Measurements from ENCODE around the gene CFAP410.

The CFAP410 gene

DNA sequence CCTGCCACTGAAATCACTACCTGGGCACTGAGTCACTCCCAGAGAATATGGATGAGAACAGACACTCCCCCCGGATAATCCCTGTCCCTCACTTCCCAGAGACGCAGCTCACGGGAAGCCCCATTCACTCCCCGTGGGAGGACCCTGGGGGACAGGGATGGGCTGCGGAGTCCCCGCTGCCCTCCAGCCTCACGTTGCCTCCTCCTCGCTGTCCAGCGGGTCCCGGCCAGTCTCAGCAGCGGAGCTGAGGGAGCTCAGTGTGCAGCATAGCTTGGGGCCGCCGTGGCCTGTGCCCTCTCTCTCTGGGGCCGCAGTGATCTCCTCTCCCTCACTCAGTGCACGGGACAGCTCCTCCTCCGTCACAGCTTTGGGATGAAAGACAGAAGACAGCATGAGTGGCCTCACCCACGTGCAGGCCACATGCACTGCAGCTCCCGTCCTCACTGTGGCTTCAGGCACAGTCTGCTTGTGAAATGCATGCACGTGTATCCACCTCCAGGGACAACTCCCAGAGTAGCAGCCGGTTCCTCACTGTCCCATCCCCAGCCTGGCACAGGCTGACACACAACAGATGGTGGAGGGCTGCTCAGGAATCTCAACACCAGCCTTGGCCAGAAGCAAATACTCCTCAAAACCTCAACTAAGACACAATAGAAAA, 7.4 kb downstream of the CFAP410 start:
- DNase-seq (ENCODE audit: low read depth in 3 of 3, low spot score in 1 of 3) = no peak

DNA sequence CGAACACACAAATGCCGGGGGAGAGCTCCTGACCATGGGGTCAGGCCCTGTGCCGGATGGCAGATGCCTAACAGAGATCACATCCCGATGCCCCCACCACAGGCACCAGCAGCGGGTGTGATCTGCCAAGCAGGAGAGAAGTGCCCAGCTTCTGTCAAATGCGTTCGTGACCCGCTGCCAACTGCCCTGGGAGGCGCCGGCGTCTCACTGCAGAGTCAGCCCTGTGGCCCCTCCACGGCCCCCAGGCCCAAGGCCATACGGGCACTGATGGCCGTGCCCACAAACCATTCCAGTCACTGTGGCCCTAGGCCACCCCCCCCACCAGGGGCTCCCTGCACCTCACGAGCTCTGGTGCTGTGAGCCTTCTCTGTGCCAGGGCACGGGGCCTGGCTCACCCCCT, 8.0 kb downstream of the CFAP410 start:
- DNase-seq (ENCODE audit: low read depth in 3 of 3, low spot score in 1 of 3) = no peak

DNA sequence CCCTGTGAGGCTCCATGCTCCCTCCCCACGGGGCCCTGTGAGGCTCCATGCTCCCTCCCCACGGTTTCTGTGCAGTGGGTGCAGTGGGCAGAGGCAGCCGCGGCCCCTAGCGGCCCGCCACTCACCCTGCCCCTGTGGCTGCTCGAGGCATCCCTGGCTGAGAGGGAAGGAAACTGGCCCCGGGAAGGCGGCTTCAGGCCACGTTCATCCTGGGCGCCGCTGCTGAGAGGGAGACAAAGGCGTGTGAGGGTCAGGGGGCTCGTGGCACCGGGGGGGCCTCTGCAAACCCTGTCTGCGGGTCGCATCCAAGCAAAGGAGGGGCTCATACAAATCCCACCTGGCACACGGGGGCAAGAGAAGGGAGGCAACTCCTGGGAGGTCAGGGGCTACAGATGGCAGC, 8.5 kb downstream of the CFAP410 start:
- DNase-seq (ENCODE audit: low read depth in 3 of 3, low spot score in 1 of 3) = no peak

DNA sequence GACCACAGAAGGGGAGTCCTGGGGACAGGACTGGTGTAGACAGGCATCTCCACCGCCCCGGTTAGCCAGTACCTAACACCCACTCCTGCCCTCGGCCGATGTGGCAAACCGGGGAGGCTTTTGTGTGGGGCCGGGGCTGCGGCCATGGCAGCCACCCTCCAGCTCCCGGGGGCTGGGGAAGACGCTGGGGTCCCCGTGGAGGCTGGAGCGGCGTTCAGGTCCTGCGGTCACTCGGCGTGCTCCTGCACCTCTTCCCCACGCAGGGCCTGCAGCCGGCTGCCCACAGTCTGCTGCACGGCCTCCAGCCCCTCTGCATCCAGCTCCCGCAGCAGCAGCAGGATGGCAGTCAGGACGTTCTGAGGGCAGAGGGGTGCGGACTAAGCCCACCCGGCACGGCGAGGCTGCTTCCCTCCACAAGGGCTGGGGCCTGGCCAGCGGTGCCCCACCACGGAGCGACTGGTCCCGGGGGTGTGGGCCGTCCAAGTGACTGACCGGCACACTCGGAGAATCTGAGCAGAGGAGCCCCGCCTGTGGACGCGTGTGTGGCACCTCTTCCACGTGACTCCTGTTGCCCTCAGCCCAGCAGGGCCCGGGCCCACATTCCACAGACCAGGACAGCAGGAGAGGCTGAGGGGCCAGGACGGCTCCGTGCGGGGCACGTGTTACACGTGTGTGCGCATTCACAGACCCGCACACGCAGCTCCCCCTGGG, 9.1 kb downstream of the CFAP410 start:
- DNase-seq (ENCODE audit: low read depth in 3 of 3, low spot score in 1 of 3) = no peak

DNA sequence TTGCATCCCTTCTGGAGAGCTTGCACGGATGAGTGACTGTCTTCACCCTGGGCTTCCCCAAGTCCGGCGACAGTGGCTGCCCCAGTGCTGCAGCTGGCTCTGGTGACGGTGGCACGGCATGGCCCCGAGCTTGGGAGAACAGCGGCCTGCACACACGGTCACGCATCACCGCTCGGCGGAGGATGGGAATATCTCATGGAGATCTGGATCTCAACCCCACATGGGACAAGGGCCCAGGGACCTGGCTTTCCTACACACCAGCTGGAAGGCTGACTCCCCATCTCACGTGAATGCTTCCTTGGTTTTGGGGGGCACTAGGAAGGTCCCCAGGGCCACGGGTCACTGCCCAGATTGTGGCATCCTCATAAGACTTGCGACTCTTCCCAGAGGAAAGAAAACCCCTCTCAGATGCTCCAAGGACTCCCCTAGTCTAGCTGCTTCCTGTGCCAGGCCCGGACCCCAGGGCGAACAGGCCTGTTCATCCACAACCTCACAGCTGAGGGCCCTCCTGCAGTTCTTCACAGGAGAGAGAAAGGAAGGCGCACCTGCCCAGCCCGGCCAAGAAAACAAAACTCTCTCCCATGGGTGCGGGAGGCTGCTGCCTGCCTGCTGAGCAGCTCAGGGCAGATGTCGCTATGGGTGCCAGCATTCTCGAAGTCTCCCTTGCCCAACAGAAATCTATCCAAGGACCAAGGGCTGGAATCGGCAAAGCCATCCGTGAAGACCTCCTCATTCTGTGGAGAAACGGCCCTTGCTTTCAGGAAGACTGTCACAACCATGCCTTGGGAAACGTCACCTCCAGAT, 9.9 kb downstream of the CFAP410 start:
- no peak for DNase-seq (ENCODE audit: low read depth in 3 of 3, low spot score in 1 of 3)

DNA sequence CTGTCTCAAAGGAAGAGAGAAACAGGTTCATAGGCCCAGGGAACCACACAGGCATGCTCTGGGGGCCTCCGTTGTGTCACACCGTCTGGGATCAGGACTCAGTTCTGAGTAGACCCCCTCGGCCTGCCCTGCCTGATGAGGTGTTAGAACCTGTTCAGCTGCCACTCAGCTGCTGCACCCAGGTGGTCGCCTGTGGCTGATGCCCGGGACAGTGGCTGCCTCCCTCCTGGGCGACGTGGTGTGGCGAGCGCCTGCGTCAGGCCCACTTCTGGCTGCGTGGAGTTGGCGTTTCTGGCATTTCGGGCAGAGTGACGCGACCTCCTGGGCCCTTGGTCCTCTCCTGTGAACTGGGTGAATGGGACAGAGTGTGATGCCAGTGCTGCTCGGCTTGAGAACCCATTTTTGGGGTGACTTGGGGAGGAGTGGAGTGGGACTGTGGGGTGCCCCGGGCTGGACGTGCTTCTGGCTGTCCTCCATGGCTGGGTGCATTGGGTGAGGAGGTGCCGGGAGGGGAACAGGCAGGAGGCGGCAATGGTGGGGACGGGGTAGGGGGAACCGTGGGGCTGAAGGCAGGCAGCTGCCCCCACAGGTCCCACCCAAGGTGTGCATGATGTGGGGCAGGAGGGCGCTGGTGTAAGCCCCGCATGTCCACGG, 10.8 kb downstream of the CFAP410 start:
- DNase-seq (ENCODE audit: low read depth in 3 of 3, low spot score in 1 of 3) = no peak

DNA sequence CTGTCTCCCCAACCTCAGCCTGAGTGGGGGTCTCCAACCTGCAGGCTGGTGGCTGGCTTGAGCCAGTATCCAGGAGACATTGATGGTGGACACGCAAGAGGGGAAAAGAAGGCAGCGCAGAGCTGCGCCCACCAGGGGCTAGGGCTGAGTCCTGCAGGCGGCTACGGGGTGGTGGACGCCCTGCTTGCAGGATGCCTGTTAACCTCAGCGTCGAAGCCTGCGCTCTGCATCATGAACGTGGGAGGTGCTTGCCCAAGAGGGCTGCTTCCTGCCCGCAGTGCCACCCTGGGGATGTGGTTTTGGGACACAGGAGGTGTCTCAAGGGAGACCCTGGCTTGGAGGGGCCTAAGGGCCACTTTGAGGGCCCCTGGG, 11.6 kb downstream of the CFAP410 start:
- no peak for DNase-seq (ENCODE audit: low read depth in 3 of 3, low spot score in 1 of 3)

DNA sequence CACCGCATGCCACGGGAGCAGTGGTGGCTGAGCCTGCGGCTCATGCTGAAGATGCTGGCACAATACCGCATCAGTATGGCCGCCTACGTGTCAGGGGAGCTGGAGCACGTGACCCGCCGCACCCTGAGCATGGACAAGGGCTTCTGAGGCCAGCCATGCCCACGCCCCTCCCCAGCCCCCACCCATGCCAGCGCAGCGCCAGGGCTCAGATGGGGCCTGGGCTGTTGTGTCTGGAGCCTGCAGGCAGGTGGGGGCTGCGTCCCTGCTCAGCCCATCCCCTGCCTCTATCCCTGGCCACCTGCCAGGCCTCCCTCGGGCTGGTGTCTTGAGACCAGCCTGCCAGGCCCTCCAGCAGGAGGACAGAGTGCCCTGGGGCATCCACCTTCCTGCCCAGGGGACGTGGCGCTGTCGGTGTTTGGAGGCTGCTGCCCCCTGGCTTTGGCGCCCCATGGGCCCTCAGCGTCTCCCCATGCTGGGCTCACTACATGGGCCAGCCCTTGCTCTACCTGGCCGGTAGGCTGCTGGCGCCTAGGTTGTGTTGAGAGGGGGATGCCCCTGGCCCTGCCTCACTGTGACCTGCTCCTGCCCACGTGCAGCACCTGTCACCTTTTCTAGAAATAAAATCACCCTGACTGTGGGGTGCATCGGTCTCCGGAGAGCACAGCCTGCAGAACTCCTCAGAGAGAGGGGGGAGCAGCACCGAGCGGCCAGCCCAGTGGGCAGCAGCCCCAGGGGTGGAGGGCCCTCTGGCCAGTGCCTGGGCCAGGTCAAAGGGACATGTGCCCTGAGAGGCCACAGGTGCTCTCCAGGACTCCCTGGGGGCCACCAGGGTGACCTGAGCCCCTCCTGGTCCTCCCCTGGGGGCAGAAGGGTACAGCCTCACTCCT, 12.2 kb downstream of the CFAP410 start:
- no peak for DNase-seq (ENCODE audit: low read depth in 3 of 3, low spot score in 1 of 3)

DNA sequence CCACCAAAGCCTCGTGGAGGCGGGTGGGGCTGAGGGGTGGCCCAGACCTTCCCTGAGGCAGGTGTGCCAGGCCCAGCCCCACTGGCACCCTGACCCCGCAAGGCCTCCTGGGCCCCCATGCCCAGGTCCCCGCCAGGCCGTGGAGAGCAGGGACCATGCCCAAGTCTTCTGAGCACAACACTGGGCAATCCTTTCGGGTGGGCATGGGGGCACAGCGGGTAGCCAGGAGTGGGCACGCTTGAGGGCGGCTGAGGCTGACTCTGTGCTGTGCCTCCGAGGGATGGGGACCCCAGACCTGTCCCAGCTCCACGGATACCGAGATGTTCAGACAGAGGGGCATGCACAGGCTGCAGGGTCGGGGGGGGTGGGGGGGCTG, 12.9 kb downstream of the CFAP410 start:
- DNase-seq (ENCODE audit: low read depth in 3 of 3, low spot score in 1 of 3) = no peak

DNA sequence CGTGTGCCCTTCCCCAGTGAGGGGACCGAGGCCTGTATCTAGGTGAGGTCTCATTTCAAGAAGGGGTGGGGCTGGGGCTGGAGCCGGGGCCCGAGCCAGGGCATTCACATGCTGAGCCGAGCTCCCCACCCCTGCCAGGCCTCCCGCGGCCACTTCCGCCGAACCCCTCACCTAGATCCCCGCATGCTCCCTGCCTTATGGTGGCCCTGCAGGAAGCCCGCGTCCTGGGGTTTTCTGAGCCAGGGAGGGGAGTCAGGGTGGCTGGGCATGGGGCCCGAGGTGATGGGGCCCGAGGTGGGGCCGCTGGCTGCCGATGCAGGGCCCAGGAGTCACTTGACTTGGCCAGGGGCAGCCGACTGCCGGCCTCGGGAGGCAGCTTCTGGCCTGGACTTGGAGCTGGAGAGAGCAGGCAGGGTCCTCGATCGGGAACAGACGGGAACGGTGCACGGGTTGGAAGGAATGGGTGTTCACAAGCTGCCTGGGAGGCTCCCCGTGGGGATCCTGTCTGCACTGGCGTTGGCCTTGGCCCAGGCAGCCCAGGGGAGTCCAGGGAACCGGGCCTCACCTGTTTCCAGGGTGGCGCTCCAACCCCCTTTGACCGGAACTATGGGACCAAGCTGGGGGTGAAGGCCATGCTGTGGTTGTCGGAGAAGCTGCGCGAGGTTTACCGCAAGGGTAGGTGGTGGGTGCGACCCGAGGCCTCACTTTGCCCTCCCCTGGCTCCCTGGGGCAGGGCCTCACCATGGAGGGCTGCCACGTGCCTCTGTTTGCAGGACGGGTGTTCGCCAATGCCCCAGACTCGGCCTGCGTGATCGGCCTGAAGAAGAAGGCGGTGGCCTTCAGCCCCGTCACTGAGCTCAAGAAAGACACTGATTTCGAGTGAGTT, 13.6 kb downstream of the CFAP410 start:
- no peak for DNase-seq (ENCODE audit: low read depth in 3 of 3, low spot score in 1 of 3)

DNA sequence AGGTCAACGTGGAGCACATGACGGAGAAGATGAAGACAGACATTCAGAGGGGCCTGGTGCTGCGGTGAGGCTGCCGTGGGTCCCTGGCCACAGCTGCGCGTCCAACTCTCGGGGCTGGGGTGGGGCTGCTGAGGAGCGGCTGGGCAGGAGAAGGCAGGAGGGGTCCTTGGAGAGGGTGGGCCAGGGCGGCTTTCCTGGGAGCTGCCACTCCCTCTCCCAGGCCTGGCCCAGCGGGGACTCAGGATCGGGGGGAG, 14.4 kb downstream of the CFAP410 start:
- no peak for DNase-seq (ENCODE audit: low read depth in 3 of 3, low spot score in 1 of 3)

DNA sequence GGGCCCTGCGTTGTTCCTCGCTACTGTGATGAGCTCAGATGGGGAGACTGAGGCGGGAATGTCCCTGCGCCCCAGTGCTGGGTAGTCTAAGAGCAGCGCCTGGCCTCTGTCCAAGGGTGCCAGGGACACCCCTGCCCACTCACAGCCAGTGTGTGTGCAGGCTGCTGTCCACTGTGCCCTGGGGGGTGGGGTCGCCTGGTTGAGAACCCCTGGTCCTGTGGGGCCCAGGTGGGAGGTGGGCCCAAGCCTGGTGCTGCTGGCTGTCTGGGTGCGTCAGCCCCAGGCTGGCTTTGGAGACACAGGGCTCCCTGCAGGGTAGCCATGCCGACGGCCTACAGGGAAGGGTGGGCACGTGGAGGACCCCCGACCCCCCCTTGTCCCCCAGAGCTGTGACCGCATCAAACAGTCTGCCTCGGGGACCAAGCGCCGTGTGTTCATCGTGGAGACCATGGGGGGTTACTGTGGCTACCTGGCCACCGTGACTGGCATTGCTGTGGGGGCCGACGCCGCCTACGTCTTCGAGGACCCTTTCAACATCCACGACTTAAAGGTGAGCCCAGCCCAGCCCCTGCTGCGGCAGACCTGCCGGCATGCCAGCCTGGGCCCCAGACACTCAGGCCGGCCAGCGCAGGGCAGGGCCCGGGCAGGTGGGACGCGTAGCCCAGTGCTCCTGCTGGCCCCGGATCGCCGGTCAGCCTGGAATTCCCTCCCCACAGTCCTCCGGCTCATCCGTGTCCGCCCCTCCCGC, 14.9 kb downstream of the CFAP410 start:
- DNase-seq (ENCODE audit: low read depth in 3 of 3, low spot score in 1 of 3) = no peak

DNA sequence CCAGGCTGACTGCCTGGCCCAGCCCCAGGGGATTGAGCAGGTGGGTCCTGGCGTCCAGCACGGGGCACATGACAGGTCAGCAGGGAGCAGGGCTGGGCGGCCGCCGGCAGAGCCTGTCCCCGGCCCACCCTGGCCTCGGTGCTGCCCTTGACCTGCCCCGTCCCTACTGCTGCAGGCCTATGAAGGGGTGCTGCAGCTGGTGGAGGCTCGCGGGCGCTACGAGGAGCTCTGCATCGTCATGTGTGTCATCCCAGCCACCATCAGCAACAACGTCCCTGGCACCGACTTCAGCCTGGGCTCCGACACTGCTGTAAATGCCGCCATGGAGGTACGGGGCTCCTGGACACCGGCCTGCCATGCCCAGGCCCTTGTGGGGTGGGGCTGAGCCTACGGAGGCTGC, 15.6 kb downstream of the CFAP410 start:
- DNase-seq (ENCODE audit: low read depth in 3 of 3, low spot score in 1 of 3) = no peak

DNA sequence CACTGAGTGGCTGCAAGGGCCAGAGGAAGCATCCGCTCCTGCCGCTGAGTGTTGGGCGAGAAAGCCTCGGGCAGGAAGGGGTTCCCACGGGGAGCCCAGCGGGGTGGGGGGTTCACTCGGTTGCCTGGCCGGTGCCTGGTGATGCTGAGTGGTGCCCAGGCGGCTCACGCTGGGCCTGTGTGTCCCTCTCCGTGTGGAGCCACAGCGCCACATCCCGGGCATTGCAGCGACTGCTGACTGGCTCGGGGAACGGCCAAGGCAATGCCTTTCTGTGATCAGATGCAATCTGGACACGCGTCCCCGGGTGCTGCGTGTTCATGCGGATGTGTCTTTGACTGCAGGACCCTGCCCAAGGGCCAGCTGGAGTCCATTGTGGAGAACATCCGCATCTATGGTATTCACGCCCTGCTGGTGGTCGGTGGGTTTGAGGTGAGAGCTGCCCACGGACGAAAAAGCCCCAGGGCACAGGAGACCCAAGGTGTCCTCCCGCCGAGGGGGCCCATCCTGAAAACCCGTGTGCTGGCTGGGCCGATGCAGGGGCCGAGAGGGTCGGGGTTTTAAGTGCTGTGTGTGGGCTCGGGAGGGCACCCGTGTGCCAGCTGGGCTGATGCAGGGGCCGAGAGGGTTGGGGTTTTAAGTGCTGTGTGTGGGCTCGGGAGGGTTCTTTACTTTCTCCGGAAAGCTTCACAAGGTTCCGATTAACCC, 16.4 kb downstream of the CFAP410 start:
- DNase-seq (ENCODE audit: low read depth in 3 of 3, low spot score in 1 of 3) = no peak

DNA sequence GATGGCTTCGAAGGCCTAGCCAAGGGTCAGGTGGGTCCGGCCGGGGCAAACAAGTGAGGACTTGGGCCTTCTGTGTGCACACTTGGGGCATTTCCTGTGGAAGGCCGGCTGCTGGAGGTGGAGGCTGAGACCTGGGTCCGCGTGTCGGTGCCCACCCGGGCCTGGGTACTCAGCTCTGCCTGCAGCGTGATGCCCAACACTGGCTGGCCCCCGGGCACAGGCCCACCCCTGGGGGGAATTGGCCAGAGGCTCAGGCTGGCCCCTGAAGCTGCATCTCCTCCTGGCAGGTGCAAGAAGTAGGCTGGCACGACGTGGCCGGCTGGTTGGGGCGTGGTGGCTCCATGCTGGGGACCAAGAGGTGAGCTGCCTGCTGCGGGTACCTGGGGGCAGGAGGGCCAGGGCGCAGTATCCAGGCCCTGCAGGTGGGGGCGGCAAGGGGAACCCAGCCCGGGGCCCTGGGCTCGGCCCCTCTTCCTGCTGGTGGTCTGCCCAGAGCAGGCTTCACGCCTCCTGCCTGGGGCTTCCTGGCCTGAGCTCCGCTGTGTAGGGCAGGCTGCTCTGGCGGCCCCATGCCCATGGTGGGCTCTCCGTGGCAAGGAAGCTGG, 17.2 kb downstream of the CFAP410 start:
- no peak for DNase-seq (ENCODE audit: low read depth in 3 of 3, low spot score in 1 of 3)

DNA sequence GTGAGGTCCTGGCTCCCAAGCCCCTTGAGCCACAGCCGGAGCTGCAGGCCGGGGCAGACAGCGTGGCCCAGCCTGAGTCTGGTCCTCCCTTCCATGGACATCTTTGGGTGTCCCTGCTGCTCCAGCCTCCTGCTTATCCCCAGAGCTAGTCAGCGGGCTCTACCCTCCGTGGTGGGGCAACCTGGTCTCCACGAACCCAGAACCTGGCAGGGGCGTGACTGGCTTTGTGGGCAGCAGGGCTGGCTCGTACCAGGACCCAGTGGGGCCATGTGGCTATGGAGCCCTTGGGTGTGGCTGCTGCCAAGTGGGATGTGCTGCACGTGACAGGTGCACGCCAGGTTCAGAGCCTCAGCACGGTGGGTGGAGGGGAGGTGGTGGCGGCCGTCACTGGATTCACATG, 18.3 kb downstream of the CFAP410 start:
- no peak for DNase-seq (ENCODE audit: low read depth in 3 of 3, low spot score in 1 of 3)

DNA sequence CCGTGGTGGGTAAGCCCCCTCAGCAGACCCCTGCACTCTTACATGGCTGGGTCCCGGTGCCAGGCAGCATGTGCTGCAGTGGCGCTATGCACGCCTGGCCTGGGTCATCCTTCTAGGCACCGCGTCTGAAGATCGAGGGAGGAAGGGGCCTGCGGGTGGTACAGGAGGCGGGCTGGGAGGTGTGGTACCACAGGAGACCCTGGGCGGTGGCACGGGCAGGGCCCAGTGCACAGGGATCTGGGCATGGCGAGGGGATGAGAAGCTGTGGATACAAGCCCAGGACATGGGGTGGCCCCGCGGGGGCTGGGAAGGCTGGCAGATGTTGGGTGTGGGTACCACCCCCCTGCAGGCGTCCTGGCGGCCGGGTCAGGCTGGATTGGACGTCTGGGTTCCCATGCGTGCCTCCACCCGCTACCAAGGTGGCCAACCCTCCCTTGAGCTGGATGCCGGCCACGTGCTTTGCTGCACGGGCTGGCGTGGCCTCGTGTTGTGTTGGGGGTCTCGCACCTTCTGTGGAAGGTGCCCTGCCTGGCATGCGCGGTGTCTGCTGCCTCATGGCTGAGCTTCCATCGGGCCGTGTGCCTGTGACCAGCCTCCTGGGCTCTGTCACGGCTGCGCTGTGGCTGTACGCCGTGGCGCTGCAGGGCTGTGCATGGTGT, 19.7 kb downstream of the CFAP410 start:
- no peak for DNase-seq (ENCODE audit: low read depth in 3 of 3, low spot score in 1 of 3)

All from stimulated activated CD4-positive, alpha-beta T cell treated with anti-CD3 and anti-CD28 coated beads, TNF-alpha, amount 100 ng/mL, for 1 hour (primary cell).